OCI-LY3 (cell line): ENCODE results near the gene PCA3.

Experiments used
- H2AFZ ChIP-seq: fragments of 200-600, 300-600 bp; shearing (Covaris generic); 2 replicates; pipeline ENCODE4 v1.6.0; 2014; ENCODE audit warnings: antibody characterized with exemption, low read depth, low read length
- H3K27ac ChIP-seq: fragments of 200-600, 300-600 bp; sonication (generic); 2 replicates; pipeline ENCODE4 v1.5.1; 2014; ENCODE audit warnings: mild to moderate bottlenecking, low read length, moderate library complexity, mixed read lengths
- H3K27me3 ChIP-seq: fragments of 200-600, 300-600 bp; sonication (generic); 2 replicates; pipeline ENCODE4 v1.6.1; 2014; ENCODE audit warnings: low read depth, low read length, mixed read lengths
- H3K36me3 ChIP-seq: fragments of 200-600, 300-600 bp; sonication (generic); replicated peaks from 2 replicates; pipeline ENCODE3; 2014; ENCODE audit warnings: low read depth, low read length, mixed read lengths
- H3K4me1 ChIP-seq: fragments of 300-600, 200-600 bp; sonication (generic); 2 replicates; pipeline ENCODE4 v1.6.1; 2014; ENCODE audit warnings: low read length, mixed read lengths
- H3K4me2 ChIP-seq: fragments of 200-600, 300-600 bp; sonication (generic); 2 replicates; pipeline ENCODE4 v1.6.1; 2014; ENCODE audit warnings: low read length, mixed read lengths
- H3K4me3 ChIP-seq: fragments of 300-600, 200-600 bp; sonication (generic); 2 replicates; pipeline ENCODE4 v1.5.1; 2014; ENCODE audit warnings: antibody characterized with exemption, mild to moderate bottlenecking, low read length, moderate library complexity
- H3K79me2 ChIP-seq: fragments of 300-600, 200-600 bp; shearing (Covaris generic); 2 replicates; pipeline ENCODE4 v1.6.1; 2014; ENCODE audit warnings: mild to moderate bottlenecking, low read length, mixed read lengths
- H3K9ac ChIP-seq: fragments of 300-600, 200-600 bp; shearing (Covaris generic); 2 replicates; pipeline ENCODE4 v1.6.0; 2014; ENCODE audit warnings: mild to moderate bottlenecking, low read length, moderate library complexity
- H3K9me3 ChIP-seq: fragments of 200-600, 300-600 bp; shearing (Covaris generic); 2 replicates; pipeline ENCODE4 v1.6.1; 2014; ENCODE audit warnings: low read length, mixed read lengths; ENCODE audit not compliant: insufficient read depth
- H4K20me1 ChIP-seq: fragments of 200-600, 300-600 bp; sonication (generic); 2 replicates; pipeline ENCODE4 v1.6.1; 2016; ENCODE audit warnings: low read length, mixed read lengths; ENCODE audit not compliant: insufficient read depth
- CTCF ChIP-seq: fragments of 200-600, 300-600 bp; sonication (generic); IDR thresholded peaks from 2 replicates; pipeline ENCODE4 v1.5.1; 2014; ENCODE audit warnings: antibody characterized with exemption, low read length, low read depth
- EZH2phosphoT487 ChIP-seq: fragments of 200-600 bp; shearing (Covaris generic); IDR thresholded peaks from 2 replicates; pipeline ENCODE4 v1.6.1; 2018; ENCODE audit warnings: antibody characterized with exemption, mixed run types, low read depth

PCA3 gene

GRCh38 chr9:76812591-76812990 is 48.4 kb downstream of the PCA3 start:
- Histone ChIP-seq H3K79me2 (no peaks in the 10 kb centered on the region), H3K4me2 (no peak overlapping the region), H3K36me3 (no peaks in the 10 kb centered on the region), H3K27me3 (peaks cover 9% of the 10 kb centered on the region), H3K9me3 (no peaks in the 10 kb centered on the region), H3K4me3 (no peak overlapping the region), H2AFZ (no peak overlapping the region), H4K20me1 (no peaks in the 10 kb centered on the region), H3K4me1 (peaks cover 4% of the 10 kb centered on the region; the same call in 1 of the 2 replicates), H3K9ac (no peak overlapping the region), H3K27ac (no peak overlapping the region)
- TF ChIP-seq CTCF (no peak), EZH2phosphoT487 (no peak)

GRCh38 chr9:76817489-76817888 is 53.3 kb downstream of the PCA3 start:
- no peak overlapping the region for H3K9ac ChIP-seq
- TF ChIP-seq EZH2phosphoT487, result no peak
- no peak for TF ChIP-seq CTCF
- H3K4me2 ChIP-seq, result no peak overlapping the region
- no peaks in the 10 kb centered on the region for H3K79me2 ChIP-seq
- no peaks in the 10 kb centered on the region; the same call in 1 of the 2 replicates for H3K27me3 ChIP-seq
- no peaks in the 10 kb centered on the region for H3K9me3 ChIP-seq
- no peaks in the 10 kb centered on the region for H4K20me1 ChIP-seq
- no peaks in the 10 kb centered on the region for H3K36me3 ChIP-seq
- no peak overlapping the region for H3K4me3 ChIP-seq
- no peaks in the 10 kb centered on the region for H3K4me1 ChIP-seq
- H3K27ac ChIP-seq, result no peak overlapping the region
- no peak overlapping the region for H2AFZ ChIP-seq

- no peaks in the 10 kb centered on the region; the same call in 1 of the 2 replicates for H3K27me3 ChIP-seq
- H3K79me2 ChIP-seq, result no peaks in the 10 kb centered on the region
- H3K9me3 ChIP-seq, result no peaks in the 10 kb centered on the region
- no peak overlapping the region for H2AFZ ChIP-seq
- H3K4me2 ChIP-seq, result no peak overlapping the region
- no peak overlapping the region for H3K27ac ChIP-seq
- TF ChIP-seq CTCF (no peak), EZH2phosphoT487 (no peak)
- no peaks in the 10 kb centered on the region for H3K4me1 ChIP-seq
- H3K9ac ChIP-seq, result no peak overlapping the region
- no peak overlapping the region for H3K4me3 ChIP-seq
- no peaks in the 10 kb centered on the region for H4K20me1 ChIP-seq
- H3K36me3 ChIP-seq, result no peaks in the 10 kb centered on the region
Measured at GRCh38 chr9:76818271-76818670, 54.0 kb downstream of the PCA3 start.

- Histone ChIP-seq H3K4me1 (no peaks in the 10 kb centered on the region), H3K4me2 (no peak overlapping the region), H3K79me2 (no peaks in the 10 kb centered on the region), H3K9ac (no peak overlapping the region), H4K20me1 (no peaks in the 10 kb centered on the region), H3K4me3 (no peak overlapping the region), H3K36me3 (no peaks in the 10 kb centered on the region), H3K9me3 (no peaks in the 10 kb centered on the region), H2AFZ (no peak overlapping the region), H3K27ac (no peak overlapping the region), H3K27me3 (no peaks in the 10 kb centered on the region)
- TF ChIP-seq CTCF, result no peak
- TF ChIP-seq EZH2phosphoT487, result no peak
Measured at GRCh38 chr9:76820431-76820830, 56.2 kb downstream of the PCA3 start.
